GM12878 (cell line): ENCODE results near the gene DENND1A. TPM values are rescaled to one million over a fixed set of nuclear protein-coding genes. Genes with fewer than 3 reads are reported as not detected.

Source experiments
- ATAC-seq: fragments of 200-7000 bp; cut with Tn5 transposase; 3 replicates; pipeline ENCODE4 v1.9.1; 2020; ENCODE audit warnings: mild to moderate bottlenecking, moderate library complexity
- BruUV-seq: library from RNA; stranded (reverse); fragments of 400-500 nt; replicated peaks from 2 replicates; lab custom pipeline; 2021; lab: Mats Ljungman, UMichigan
- CTCF ChIA-PET: fragments of 300-600 bp; sonication (Branson Sonifier 250); formaldehyde crosslinking; extraction: SDS; loops from one replicate; lab custom pipeline; 2021; ENCODE audit warnings: inconsistent platforms; lab: Yijun Ruan, JAX
- POLR2A ChIA-PET: fragments of 350-600 bp; formaldehyde crosslinking; extraction: SDS; loops from one replicate; lab custom pipeline; 2021; ENCODE audit warnings: inconsistent platforms; lab: Charles Lee
- RAD21 ChIA-PET: fragments of 300-600 bp; sonication (Branson Sonifier 250); formaldehyde crosslinking; loops from one replicate; lab custom pipeline; 2023; ENCODE audit warnings: antibody characterized with exemption; ENCODE audit not compliant: unreplicated experiment; lab: Charles Lee
- SMC1A ChIA-PET: fragments of 300-600 bp; sonication (Branson Sonifier 250); formaldehyde crosslinking; loops from one replicate; lab custom pipeline; 2023; ENCODE audit not compliant: unreplicated experiment, uncharacterized antibody; lab: Charles Lee
- DNase-seq: peaks from one replicate; pipeline ENCODE4 v3.0.0-alpha.2; 2011; ENCODE audit warnings: low read depth, low spot score
- FAIRE-seq: peaks from 3 replicates; lab custom pipeline; 2011; peaks lifted over from hg19 to GRCh38; lab: Jason Lieb, UNC
- H2AFZ ChIP-seq: 2 replicates; pipeline ENCODE4 v1.6.0; 2011; ENCODE audit warnings: low read depth, low read length, control low read depth; ENCODE audit not compliant: control insufficient read depth
- H3K27ac ChIP-seq: 2 replicates; pipeline ENCODE4 v1.5.1; 2011; ENCODE audit warnings: control low read depth; ENCODE audit not compliant: control insufficient read depth, insufficient read depth
- H3K27me3 ChIP-seq, 2 experiments: replicated peaks in 1 of 2; 2 replicates each; pipeline versions ENCODE4 v1.6.0 to v1.6.1; 2011; ENCODE audit warnings: low read length in 1 of 2; ENCODE audit not compliant: control insufficient read depth in 2 of 2, insufficient read depth in 2 of 2
- H3K36me3 ChIP-seq, 2 experiments: 2 replicates each; pipeline ENCODE4 v1.5.1; 2011; ENCODE audit warnings: low read length in 1 of 2; ENCODE audit not compliant: control insufficient read depth in 2 of 2, insufficient read depth in 2 of 2
- H3K4me1 ChIP-seq: 2 replicates; pipeline ENCODE4 v1.6.1; 2011; ENCODE audit warnings: mild to moderate bottlenecking, low read length, moderate library complexity, mixed read lengths; ENCODE audit not compliant: control insufficient read depth, insufficient read depth
- H3K4me2 ChIP-seq: 2 replicates; pipeline ENCODE4 v1.6.0; 2011; ENCODE audit warnings: control low read depth; ENCODE audit not compliant: control insufficient read depth, insufficient read depth
- H3K4me3 ChIP-seq: fragments of 200-600 bp; sonication (generic); 2 replicates; pipeline ENCODE4 v1.5.1; 2016
- H3K79me2 ChIP-seq: 2 replicates; pipeline ENCODE4 v1.6.0; 2011; ENCODE audit warnings: low read length; ENCODE audit not compliant: control insufficient read depth, insufficient read depth
- H3K9ac ChIP-seq: 2 replicates; pipeline ENCODE4 v1.8.0; 2011; ENCODE audit warnings: low read length, control low read depth, mixed read lengths; ENCODE audit not compliant: control insufficient read depth, insufficient read depth
- H3K9me3 ChIP-seq: replicated peaks from 3 replicates; pipeline ENCODE4 v1.5.1; 2011; ENCODE audit warnings: mild to moderate bottlenecking, low read length; ENCODE audit not compliant: control insufficient read depth, insufficient read depth
- H4K20me1 ChIP-seq: 2 replicates; pipeline ENCODE4 v1.6.0; 2011; ENCODE audit not compliant: control insufficient read depth, insufficient read depth
- CBX5 ChIP-seq: sonication (generic); IDR thresholded peaks from 2 replicates; pipeline ENCODE4 v1.6.1; 2016; ENCODE audit warnings: low read depth, moderate library complexity, mild to moderate bottlenecking, inconsistent platforms
- CHD2 ChIP-seq: IDR thresholded peaks from 2 replicates; pipeline ENCODE4 v1.6.1; 2011; ENCODE audit warnings: low read depth, low read length, improper control_type of control experiment, borderline replicate concordance
- E2F4 ChIP-seq: IDR thresholded peaks from 2 replicates; pipeline ENCODE4 v1.6.1; 2012; ENCODE audit warnings: low read depth, low read length, improper control_type of control experiment
- FOS ChIP-seq: IDR thresholded peaks from 3 replicates; pipeline ENCODE4 v1.6.1; 2011; ENCODE audit warnings: borderline replicate concordance; ENCODE audit not compliant: insufficient read length; ENCODE audit errors: extremely low read depth
- HDAC2 ChIP-seq: fragments of 200-600 bp; sonication (generic); IDR thresholded peaks from 2 replicates; pipeline ENCODE4 v1.6.1; 2017
- MLLT1 ChIP-seq: fragments of 450-650 bp; IDR thresholded peaks from 2 replicates; pipeline ENCODE4 v1.6.1; 2016; ENCODE audit warnings: mild to moderate bottlenecking
- MTA3 ChIP-seq: IDR thresholded peaks from 2 replicates; pipeline ENCODE4 v1.6.1; 2012; ENCODE audit warnings: low read length, inconsistent platforms, borderline replicate concordance
- MYC ChIP-seq: IDR thresholded peaks from 2 replicates; pipeline ENCODE4 v1.6.1; 2011; ENCODE audit warnings: mild to moderate bottlenecking, low read length, moderate library complexity, inconsistent platforms; ENCODE audit not compliant: insufficient read depth, insufficient replicate concordance, insufficient read length, severe bottlenecking
- NBN ChIP-seq: fragments of 450-650 bp; IDR thresholded peaks from 2 replicates; pipeline ENCODE4 v1.6.1; 2016
- NRF1 ChIP-seq: conservative IDR thresholded peaks from 2 replicates; pipeline ENCODE4 v1.6.1; 2011; ENCODE audit warnings: mild to moderate bottlenecking, low read depth, low read length, improper control_type of control experiment
- PML ChIP-seq: IDR thresholded peaks from 2 replicates; pipeline ENCODE4 v1.6.1; 2012; ENCODE audit warnings: low read length, inconsistent platforms
- RAD21 ChIP-seq: IDR thresholded peaks from 2 replicates; pipeline ENCODE4 v1.6.1; 2011; ENCODE audit warnings: mild to moderate bottlenecking, low read depth, low read length, moderate library complexity; ENCODE audit not compliant: insufficient read depth
- RELB ChIP-seq: fragments of 450-650 bp; IDR thresholded peaks from 2 replicates; pipeline ENCODE4 v1.6.1; 2017; ENCODE audit warnings: low read depth, mild to moderate bottlenecking, moderate library complexity
- SP1 ChIP-seq: IDR thresholded peaks from one replicate; pipeline ENCODE4 v1.6.1; 2011; ENCODE audit warnings: low read depth, low read length
- YY1 ChIP-seq: IDR thresholded peaks from 2 replicates; pipeline ENCODE4 v1.6.1; 2011; ENCODE audit warnings: low read depth, mild to moderate bottlenecking, low read length
- ZBED1 ChIP-seq: IDR thresholded peaks from 2 replicates; pipeline ENCODE4 v1.6.1; 2016; ENCODE audit warnings: borderline replicate concordance
- ZBTB33 ChIP-seq: fragments of 450-650 bp; IDR thresholded peaks from 2 replicates; pipeline ENCODE4 v1.6.1; 2017; ENCODE audit warnings: mild to moderate bottlenecking
- WGBS: methylation state at CpG from one replicate; pipeline ENCODE4 v1.1.6; 2016; ENCODE audit warnings: low lambda C conversion rate; ENCODE audit not compliant: insufficient replicate concordance, insufficient coverage; ENCODE audit errors: missing lambda C conversion rate; 5-methylcytosine and 5-hydroxymethylcytosine counted together
- in situ Hi-C: fragments of 300-500 bp; cut with MboI; formaldehyde crosslinking; loops from 9 replicates; pipeline ENCODE4 v1.14.3; 2018; ENCODE audit warnings: mixed read lengths
- intact Hi-C: fragments of 100-400 bp; cut with micrococcal nuclease; formaldehyde crosslinking; loops from one replicate; pipeline ENCODE4 v1.14.2; 2022; ENCODE audit not compliant: unreplicated experiment
- polyA plus RNA-seq, 11 experiments: library from polyadenylated mRNA; depleted of rRNA in 4 of 11; unstranded in 6 of 11; stranded (reverse) in 5 of 11; fragments of >200 nt; fragmentation: Nextera tagmentation in 4 of 11; fragmentation: Illumina TruSeq in 1 of 11; extraction: Ambion mirVana in 4 of 11; extraction: Trizol in 1 of 11; gene quantifications; 1 replicate in 1 of 11; 2 replicates in 10 of 11; pipeline versions ENCODE4 v1.2.1 to v1.2.3, GENCODE V29; 2011 to 2016; ENCODE audit warnings: inconsistent platforms in 2 of 11, missing spikeins in 2 of 11, low read depth in 1 of 11
- total RNA-seq, 4 experiments: library from RNA; depleted of rRNA in 3 of 4; stranded (reverse); fragments of >200 nt in 3 of 4; fragmentation: Illumina TruSeq in 1 of 4; extraction: Trizol in 1 of 4; gene quantifications; 2 replicates each; pipeline versions ENCODE4 v1.2.1 to v1.2.3, GENCODE V29; 2013 to 2021

The DENND1A gene
- total and polyA plus RNA-seq, 10 of the 15 experiments (the other 5 are each of a cell fraction or from before 2014, with no cell fraction given): 14.1 to 48.6 (median 35.2) TPM

GRCh38 chr9:123349691-123350480 is 580.0 kb downstream of the DENND1A start:
- H3K4me2 ChIP-seq: no peak overlapping the region; the same call in 1 of the 2 replicates
- RAD21 ChIA-PET: interaction anchor here (0.6 to 3.4 kb wide), 44 partner anchors 10 to 886 kb away, joined by 3 to 47 read pairs (median 4); no protein-coding TSS in a partner anchor
- peak; percentile 88 for FAIRE-seq
- TF ChIP-seq RELB (no peak), SP1 (no peak), NBN (peak; percentile 46; the same call in 1 of the 2 replicates), MYC (no peak), YY1 (peak; percentile 56; the same call in 1 of the 2 replicates), MTA3 (no peak), CBX5 (no peak), FOS (no peak), ZBED1 (no peak), RAD21 (peak; percentile 99), PML (no peak), HDAC2 (no peak), E2F4 (no peak), CHD2 (0 out of 2 replicates have a peak, but pooled peaks have one; percentile 20), MLLT1 (peak; percentile 49; the same call in 1 of the 2 replicates), NRF1 (no peak), ZBTB33 (0 out of 2 replicates have a peak, but pooled peaks have one; percentile 31)

More at GRCh38 chr9:123349691-123350480, 580.0 kb downstream of the DENND1A start:
- Histone ChIP-seq H3K27me3 (no peaks in the 10 kb centered on the region; a peak in 1 of 4 replicates), H3K4me3 (no peak overlapping the region), H3K4me1 (peaks cover 14% of the 10 kb centered on the region), H3K79me2 (no peaks in the 10 kb centered on the region), H3K36me3 (no peaks in the 10 kb centered on the region), H2AFZ (no peak overlapping the region), H3K9me3 (no peaks in the 10 kb centered on the region), H4K20me1 (no peaks in the 10 kb centered on the region), H3K9ac (no peak overlapping the region), H3K27ac (no peak overlapping the region)
- intact Hi-C loops: loop anchor here (1.0 to 10.0 kb wide), 5 partner anchors 248 to 515 kb away; partner anchors contain the start of gene RC3H2
- no peak for DNase-seq
- SMC1A ChIA-PET: interaction anchor here (0.7 to 3.6 kb wide), 50 partner anchors 11 to 1251 kb away, joined by 3 to 52 read pairs (median 4); no protein-coding TSS in a partner anchor
- 28% methylated on average over 15 of the region's 16 CpGs for WGBS
- BruUV-seq: no TSS peak
- ATAC-seq: peak; percentile 83
- POLR2A ChIA-PET: interaction anchor here (0.5 to 0.9 kb wide), 2 partner anchors 113 to 132 kb away, joined by 3 to 5 read pairs; no protein-coding TSS in a partner anchor
- in situ Hi-C loops: loop anchor here (5.0 to 10.0 kb wide), 4 partner anchors 37 to 885 kb away; partner anchors contain the start of gene PDCL
- CTCF ChIA-PET: interaction anchor here (0.6 to 4.4 kb wide), 72 partner anchors 10 to 851 kb away, joined by 3 to 115 read pairs (median 5); partner anchors contain the start of genes RABGAP1 and STRBP
